Epithelial cell of proximal tubule (primary cell): Measurements from ENCODE around the gene KCNA4. TPM values are rescaled to one million over a fixed set of nuclear protein-coding genes. Genes with fewer than 3 reads are reported as not detected.
A peak's percentile ranks its signal among the peaks of the same experiment; 100 is the strongest.

Experiments used
- DNase-seq: peaks from one replicate; pipeline ENCODE4 v3.0.0-alpha.2; 2011; ENCODE audit warnings: low read depth
- H3K4me3 ChIP-seq: 2 replicates; pipeline ENCODE4 v1.5.1; 2011; ENCODE audit warnings: low read depth, mild to moderate bottlenecking, low read length
- total RNA-seq: library from RNA; depleted of rRNA; stranded (reverse); fragments of >200 nt; gene quantifications from 2 replicates; pipeline ENCODE4 v1.2.3, GENCODE V29; 2015
- TF ChIP-seq, protein P1 (sequence below): conservative IDR thresholded peaks from 2 replicates; pipeline ENCODE4 v1.5.1; 2012; ENCODE audit warnings: low read depth, mild to moderate bottlenecking, low read length

The KCNA4 gene
- not detected in 2 replicates for total RNA-seq

GRCh38 chr11:30016588-30017363 lies at the start of gene KCNA4:
Gene KCNA4, minus strand, starts transcription at chr11:30017030. Its CDS starts 4,352 bp downstream, at chr11:30012678.
- no peak for DNase-seq
- no peak within 1 kb of the TSS for H3K4me3 ChIP-seq
- TF ChIP-seq, protein P1, sequence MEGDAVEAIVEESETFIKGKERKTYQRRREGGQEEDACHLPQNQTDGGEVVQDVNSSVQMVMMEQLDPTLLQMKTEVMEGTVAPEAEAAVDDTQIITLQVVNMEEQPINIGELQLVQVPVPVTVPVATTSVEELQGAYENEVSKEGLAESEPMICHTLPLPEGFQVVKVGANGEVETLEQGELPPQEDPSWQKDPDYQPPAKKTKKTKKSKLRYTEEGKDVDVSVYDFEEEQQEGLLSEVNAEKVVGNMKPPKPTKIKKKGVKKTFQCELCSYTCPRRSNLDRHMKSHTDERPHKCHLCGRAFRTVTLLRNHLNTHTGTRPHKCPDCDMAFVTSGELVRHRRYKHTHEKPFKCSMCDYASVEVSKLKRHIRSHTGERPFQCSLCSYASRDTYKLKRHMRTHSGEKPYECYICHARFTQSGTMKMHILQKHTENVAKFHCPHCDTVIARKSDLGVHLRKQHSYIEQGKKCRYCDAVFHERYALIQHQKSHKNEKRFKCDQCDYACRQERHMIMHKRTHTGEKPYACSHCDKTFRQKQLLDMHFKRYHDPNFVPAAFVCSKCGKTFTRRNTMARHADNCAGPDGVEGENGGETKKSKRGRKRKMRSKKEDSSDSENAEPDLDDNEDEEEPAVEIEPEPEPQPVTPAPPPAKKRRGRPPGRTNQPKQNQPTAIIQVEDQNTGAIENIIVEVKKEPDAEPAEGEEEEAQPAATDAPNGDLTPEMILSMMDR: no peak

DNA sequence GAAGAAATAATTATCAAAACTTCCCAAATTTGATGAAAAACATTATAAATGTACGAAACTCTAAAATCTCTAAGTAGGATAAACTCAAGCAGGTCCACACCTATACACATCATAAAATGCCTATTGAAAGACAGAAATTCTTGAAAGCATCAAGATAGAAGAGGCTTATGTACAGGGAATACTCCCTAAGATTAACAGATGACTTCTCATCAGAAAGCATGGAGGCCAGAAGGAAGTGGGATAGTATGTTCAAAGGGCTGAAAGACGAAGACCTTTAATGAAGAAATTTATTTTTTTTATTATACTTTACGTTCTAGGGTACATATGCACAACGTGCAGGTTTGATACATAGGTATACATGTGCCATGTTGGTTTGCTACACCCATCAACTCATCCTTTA lies 45.3 kb upstream of the KCNA4 start:
- H3K4me3 ChIP-seq: no peak overlapping the region
- no peak for DNase-seq
- TF ChIP-seq, protein P1: no peak

DNA sequence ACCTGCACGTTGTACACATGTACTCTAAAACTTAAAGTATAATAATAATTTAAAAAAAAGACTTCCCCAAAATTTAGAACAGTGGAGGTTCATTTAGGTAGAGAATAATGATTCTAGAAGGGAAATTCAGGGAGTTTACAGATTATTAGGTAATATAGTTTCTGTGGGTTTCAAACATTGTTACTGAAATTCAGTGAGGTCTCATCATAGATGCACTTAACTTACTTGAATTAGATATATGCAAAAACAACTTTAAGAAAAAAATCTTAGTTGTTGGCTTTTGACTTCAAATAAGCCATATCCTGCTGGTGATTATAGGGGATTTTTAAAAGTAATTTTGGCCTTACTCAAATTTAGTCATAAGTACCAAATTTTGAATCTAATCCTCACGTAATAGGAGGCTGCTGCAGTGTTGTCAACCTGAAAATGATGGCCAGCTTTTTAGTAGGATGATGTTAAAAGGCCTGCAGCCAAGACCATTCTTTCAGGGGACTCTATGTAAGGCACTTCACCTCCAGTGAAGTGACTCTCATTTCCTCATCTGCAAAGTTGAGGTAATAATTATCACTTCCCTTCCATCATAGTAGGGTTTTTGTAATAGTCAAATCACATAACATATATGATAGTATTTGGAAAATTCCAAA lies 42.5 kb upstream of the KCNA4 start:
- TF ChIP-seq, protein P1: no peak
- H3K4me3 ChIP-seq: no peak overlapping the region
- no peak for DNase-seq

DNA sequence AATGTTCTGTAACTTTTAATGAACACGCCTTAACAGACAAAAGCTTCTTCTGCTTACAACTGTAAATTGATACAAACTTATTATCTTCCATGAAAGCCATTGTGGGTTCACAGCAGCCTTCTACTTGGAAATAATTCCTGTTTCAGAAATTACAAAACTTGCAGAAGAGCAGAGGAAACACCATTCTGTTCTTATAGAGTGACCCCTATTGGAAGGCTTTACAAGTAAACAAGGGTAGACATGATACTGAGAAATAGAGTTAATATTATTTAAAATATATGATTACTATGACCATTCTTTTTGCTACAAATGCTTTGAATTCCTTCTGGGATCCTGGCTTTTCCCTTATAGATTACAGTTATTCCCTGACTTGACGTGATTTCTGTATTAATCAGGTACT lies 32.4 kb upstream of the KCNA4 start:
- no peak overlapping the region for H3K4me3 ChIP-seq
- TF ChIP-seq, protein P1: peak; percentile 11
- DNase-seq: no peak

- H3K4me3 ChIP-seq: no peak overlapping the region
- DNase-seq: no peak
- TF ChIP-seq, protein P1: peak; percentile 15
Measured at GRCh38 chr11:30046578-30046945, 29.7 kb upstream of the KCNA4 start.

- DNase-seq: no peak
- no peak overlapping the region for H3K4me3 ChIP-seq
- TF ChIP-seq, protein P1: no peak
Measured at GRCh38 chr11:30045921-30046577, 29.2 kb upstream of the KCNA4 start.
